Heart right ventricle (tissue), 16 donors: ENCODE measurements around the gene RBPMS2. TPM values are rescaled to one million over a fixed set of nuclear protein-coding genes. Genes with fewer than 3 reads are reported as not detected.

Source experiments
- ATAC-seq, 8 donors: fragments of 200-7000 bp; cut with Tn5 transposase; one replicate each; pipeline ENCODE4 v1.9.1; 2020; ENCODE audit warnings: mild to moderate bottlenecking in 8 of 8, moderate library complexity in 8 of 8, moderate number of reproducible peaks in 1 of 8
- DNase-seq, 2 donors: peaks; one replicate each; pipeline ENCODE4 v3.0.0-alpha.2; 2020
- H3K27ac ChIP-seq, 10 donors: fragments of 200-600 bp; sonication (generic) in 2 of 10; one replicate each; pipeline versions ENCODE4 v1.5.0 to v1.8.0; 2020 to 2022; ENCODE audit warnings: mild to moderate bottlenecking in 3 of 10
- H3K27me3 ChIP-seq, 7 donors: fragments of 200-600 bp; one replicate each; pipeline ENCODE4 v1.8.0; 2021 to 2022; ENCODE audit warnings: mild to moderate bottlenecking in 2 of 7
- H3K36me3 ChIP-seq, 9 donors: fragments of 200-600 bp; sonication (generic) in 1 of 9; one replicate each; pipeline versions ENCODE4 v1.5.0 to v1.8.0; 2020 to 2022; ENCODE audit warnings: mild to moderate bottlenecking in 2 of 9
- H3K4me1 ChIP-seq, 9 donors: fragments of 200-600 bp; sonication (generic) in 1 of 9; one replicate each; pipeline versions ENCODE4 v1.5.0 to v1.8.0; 2020 to 2022; ENCODE audit warnings: mild to moderate bottlenecking in 4 of 9
- H3K4me3 ChIP-seq, 10 donors: fragments of 200-600 bp; sonication (generic) in 2 of 10; one replicate each; pipeline versions ENCODE4 v1.5.0 to v1.8.0; 2020 to 2022; ENCODE audit warnings: mild to moderate bottlenecking in 7 of 10, moderate library complexity in 2 of 10
- H3K9me3 ChIP-seq, 11 donors: fragments of 200-600 bp in 10 of 11; sonication (generic) in 2 of 11; one replicate each; pipeline versions ENCODE4 v1.5.0 to v1.8.0; 2013 to 2022; ENCODE audit warnings: mild to moderate bottlenecking in 2 of 11, control low read depth in 1 of 11, moderate library complexity in 1 of 11
- WGBS, 2 donors: extraction: QIAGEN DNeasy Blood & Tissue Kit; methylation state at CpG; one replicate each; pipeline ENCODE4 v1.1.7; 2013; ENCODE audit warnings: inconsistent platforms in 1 of 2; 5-methylcytosine and 5-hydroxymethylcytosine counted together
- intact Hi-C, 10 donors: fragments of 100-400 bp; cut with DNase I; formaldehyde crosslinking; loops; one replicate each; pipeline versions ENCODE4 v1.11.1 to v1.14.2; 2022
- polyA plus RNA-seq, 2 donors: library from polyadenylated mRNA; stranded (reverse); fragments of 200-250 nt; gene quantifications; one replicate each; pipeline ENCODE4 v1.2.3, GENCODE V29; 2013
- total RNA-seq, 10 donors: library from RNA; stranded (reverse); fragmentation: NEBNext Ultra II Directional in 3 of 10; extraction: Animal tissue kit (Norgen Biotek cat#: 25700) in 3 of 10; gene quantifications; one replicate each; pipeline versions ENCODE4 v1.2.1 to v1.2.4, GENCODE V29; 2021 to 2023
- TF ChIP-seq, protein P1 (sequence below), 9 donors: fragments of 200-600 bp; sonication (generic) in 2 of 9; IDR thresholded peaks; one replicate each; pipeline versions ENCODE4 v1.5.0 to v1.8.0; 2021 to 2022; ENCODE audit warnings: antibody characterized with exemption in 9 of 9, mild to moderate bottlenecking in 5 of 9, moderate library complexity in 1 of 9
- donor health status: Arrhythmogenic right ventricular cardiomyopathy.
- donor health status: ischemic (EF 13 %, LVEDD 7.1; RV severe dilation, severe dysfunction).
- donor health status: healthy with polysubstance abuse.
- donor health status: DM: no; HTN: yes; CAD: no.
- donor health status: DM: no; HTN: no; CAD: no.
- donor health status: ischemic (EF 25% LVEDD 6.9; RV normal size, moderate dysfunction).
- donor health status: ischemic (EF 25% LVEDD 5.7; RV mildly dilated, moderate dysfunction).
- donor health status: healthy.
- donor health status: DM: yes; HTN: yes; CAD: no.
- donor health status: Ischemic cardiomyopathy.
- donor health status: ischemic (EF 35%, LVEDD 5.7; RV mildly dilated, moderate dysfunction).
- donor health status: nonischemic (EF 11% LVEDD 7.7; RV severe dilation, severe dysfunction).
- donor health status: DM: yes; HTN: yes; CAD: no.
- donor health status: PGD.
- donor health status: ischemic (EF 29% LVEDD 5.4; RV normal size, mild dysfunction).
- donor health status: nonischemic (EF 23%, LVEDD 6.1; RV moderate dilation, normal function).

The RBPMS2 gene
- total and polyA plus RNA-seq, 12 donors: 177 to 310 (median 213) TPM

DNA sequence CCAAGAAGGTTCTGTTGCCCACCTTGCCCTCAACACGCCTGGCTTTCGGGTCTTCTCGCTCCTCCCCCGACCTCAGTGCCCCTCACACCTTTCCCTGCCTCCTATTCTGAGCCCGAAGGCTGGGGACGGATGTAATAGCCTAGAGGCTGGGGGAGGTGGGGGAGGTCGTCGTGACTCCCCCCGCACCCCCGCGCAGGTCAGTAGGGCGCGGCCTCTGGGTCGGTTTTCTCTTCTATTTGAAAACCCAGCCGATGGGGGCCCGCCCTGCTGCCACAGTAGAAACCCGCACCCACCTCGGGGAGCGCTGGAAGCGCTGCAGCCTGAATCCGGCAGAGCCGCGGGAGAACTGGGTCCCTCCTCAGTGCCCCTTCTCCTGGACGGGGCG lies 1.0 kb upstream of the RBPMS2 start:
- H3K4me3 ChIP-seq: peak overlapping the region; percentile 13 to 92 (median 67)
- TF ChIP-seq, protein P1, sequence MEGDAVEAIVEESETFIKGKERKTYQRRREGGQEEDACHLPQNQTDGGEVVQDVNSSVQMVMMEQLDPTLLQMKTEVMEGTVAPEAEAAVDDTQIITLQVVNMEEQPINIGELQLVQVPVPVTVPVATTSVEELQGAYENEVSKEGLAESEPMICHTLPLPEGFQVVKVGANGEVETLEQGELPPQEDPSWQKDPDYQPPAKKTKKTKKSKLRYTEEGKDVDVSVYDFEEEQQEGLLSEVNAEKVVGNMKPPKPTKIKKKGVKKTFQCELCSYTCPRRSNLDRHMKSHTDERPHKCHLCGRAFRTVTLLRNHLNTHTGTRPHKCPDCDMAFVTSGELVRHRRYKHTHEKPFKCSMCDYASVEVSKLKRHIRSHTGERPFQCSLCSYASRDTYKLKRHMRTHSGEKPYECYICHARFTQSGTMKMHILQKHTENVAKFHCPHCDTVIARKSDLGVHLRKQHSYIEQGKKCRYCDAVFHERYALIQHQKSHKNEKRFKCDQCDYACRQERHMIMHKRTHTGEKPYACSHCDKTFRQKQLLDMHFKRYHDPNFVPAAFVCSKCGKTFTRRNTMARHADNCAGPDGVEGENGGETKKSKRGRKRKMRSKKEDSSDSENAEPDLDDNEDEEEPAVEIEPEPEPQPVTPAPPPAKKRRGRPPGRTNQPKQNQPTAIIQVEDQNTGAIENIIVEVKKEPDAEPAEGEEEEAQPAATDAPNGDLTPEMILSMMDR (IDR thresholded peaks at IDR 0.05): no peak
- peaks cover 0 to 47% (median 0%) of the 10 kb centered on the region in 7 donors for H3K27me3 ChIP-seq
- peak in 1 of 2 donors; percentile 20 for DNase-seq
- intact Hi-C loops: no loop called here
- peak overlapping the region; percentile 77 to 96 (median 91) for H3K27ac ChIP-seq
- no peaks in the 10 kb centered on the region for H3K9me3 ChIP-seq
- peak in 1 of 8 donors; percentile 7 for ATAC-seq
- WGBS, 2 donors: 27 to 32% methylated on average over 25 of the region's 25 CpGs
- H3K4me1 ChIP-seq: peaks cover 0 to 44% (median 18%) of the 10 kb centered on the region in 9 donors
- no peaks in the 10 kb centered on the region for H3K36me3 ChIP-seq

DNA sequence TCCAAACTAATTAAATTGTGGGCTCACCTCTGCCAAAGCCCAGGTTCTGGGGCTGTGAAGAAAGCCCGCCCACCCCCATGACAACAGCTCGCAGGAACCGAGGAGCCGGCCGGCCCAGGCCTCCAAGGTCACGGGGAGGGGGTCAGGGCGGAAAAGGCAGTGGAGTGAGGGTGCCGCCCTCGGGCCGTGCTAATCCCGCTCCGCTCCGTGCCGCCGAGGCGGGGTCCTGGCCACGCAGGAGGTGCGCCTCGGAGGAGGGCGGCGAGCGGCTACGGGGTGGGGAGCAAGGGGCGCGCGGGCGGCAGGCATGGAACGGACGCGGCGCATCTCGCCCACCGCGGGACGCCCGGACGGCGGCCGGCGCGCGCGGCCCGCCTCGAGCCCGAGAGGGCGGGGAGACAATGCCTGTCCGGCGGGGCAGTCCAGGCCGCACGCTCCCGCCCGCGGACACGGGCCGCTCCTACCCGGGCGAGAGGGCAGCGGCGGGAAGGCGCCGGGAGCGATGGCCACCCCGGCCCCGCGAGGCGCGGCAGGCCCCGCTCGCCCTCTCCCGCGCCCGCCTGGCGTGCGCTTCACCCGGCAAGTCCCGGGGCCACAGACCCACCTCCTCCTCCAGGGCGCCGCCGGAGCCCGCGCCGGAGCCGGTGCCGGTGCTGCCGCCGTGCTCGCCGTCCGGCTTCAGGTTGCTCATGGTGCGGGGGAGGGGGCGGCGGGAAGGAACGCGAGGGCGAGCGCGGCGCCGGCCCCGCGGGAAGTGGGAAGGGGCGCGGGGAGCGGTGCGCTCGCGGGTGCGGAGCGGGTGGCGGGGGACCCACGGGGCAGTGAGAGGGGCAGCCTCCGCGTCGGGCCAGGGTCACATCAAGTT lies 528 bp downstream of the RBPMS2 start:
- H3K4me1 ChIP-seq: peaks cover 0 to 52% (median 18%) of the 10 kb centered on the region in 9 donors
- peak; percentile 40 to 66 (median 56) for ATAC-seq

DNA sequence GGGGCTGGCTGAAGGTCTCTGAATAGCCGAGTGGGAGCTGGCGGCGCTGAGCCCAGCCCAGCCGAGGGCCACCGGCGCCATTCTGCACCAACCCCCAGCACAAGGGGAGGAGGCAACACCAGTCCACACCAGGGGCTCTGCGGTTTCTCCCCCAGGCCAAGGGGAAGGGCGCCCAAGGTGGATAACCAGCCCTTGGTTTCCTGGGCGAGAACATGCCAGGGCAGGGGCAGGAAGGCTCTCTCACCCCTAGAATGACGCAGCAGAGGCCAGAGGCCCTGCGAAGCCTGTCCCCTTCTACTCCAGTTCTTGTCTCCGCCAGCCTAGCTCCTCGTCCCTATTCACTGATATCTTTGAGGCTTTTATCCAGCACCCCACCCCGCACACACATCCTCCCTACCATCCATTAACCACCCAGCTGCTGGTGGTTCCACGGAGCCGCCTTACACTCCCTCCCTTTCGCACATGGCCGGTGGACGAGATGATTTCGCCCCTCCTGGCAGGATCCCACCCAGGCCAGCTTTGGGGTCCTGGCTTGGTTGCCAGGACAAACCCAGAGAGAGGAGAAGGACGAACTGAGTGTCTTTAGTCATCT lies 1.3 kb downstream of the RBPMS2 start:
- H3K9me3 ChIP-seq: no peaks in the 10 kb centered on the region
- H3K27me3 ChIP-seq: peaks cover 0 to 47% (median 0%) of the 10 kb centered on the region in 7 donors
- DNase-seq (peak in 1 of 2 donors; percentile 21), ATAC-seq (peak in 7 of 8 donors; percentile 14 to 65 (median 58))
- H3K4me3 ChIP-seq: peak overlapping the region in 9 of 10 donors; percentile 61 to 92 (median 67)
- TF ChIP-seq, protein P1 (IDR thresholded peaks at IDR 0.05): no peak
- no peaks in the 10 kb centered on the region for H3K36me3 ChIP-seq
- intact Hi-C loops: loop anchor here in 1 of 10 donors (2.0 kb wide), 1 partner anchor 71 kb away; no protein-coding TSS in a partner anchor
- H3K4me1 ChIP-seq: peaks cover 0 to 53% (median 18%) of the 10 kb centered on the region in 9 donors
- 37 to 46% methylated on average over 21 of the region's 21 CpGs for WGBS, 2 donors
- peak overlapping the region; percentile 81 to 96 (median 94) for H3K27ac ChIP-seq

More for the DNA sequence above, 528 bp downstream of the RBPMS2 start:
- no peaks in the 10 kb centered on the region for H3K36me3 ChIP-seq
- H3K4me3 ChIP-seq: peak overlapping the region; percentile 44 to 92 (median 67)
- H3K27me3 ChIP-seq: peaks cover 0 to 47% (median 0%) of the 10 kb centered on the region in 7 donors
- intact Hi-C loops: loop anchor here in 1 of 10 donors (2.0 kb wide), 1 partner anchor 72 kb away; no protein-coding TSS in a partner anchor
- 0 to 1% methylated on average over 37 to 115 of the region's 115 CpGs for WGBS, 2 donors
- H3K9me3 ChIP-seq: no peaks in the 10 kb centered on the region
- TF ChIP-seq, protein P1 (IDR thresholded peaks at IDR 0.05): no peak
- peak overlapping the region; percentile 81 to 96 (median 94) for H3K27ac ChIP-seq
- peak; percentile 28 to 40 for DNase-seq

DNA sequence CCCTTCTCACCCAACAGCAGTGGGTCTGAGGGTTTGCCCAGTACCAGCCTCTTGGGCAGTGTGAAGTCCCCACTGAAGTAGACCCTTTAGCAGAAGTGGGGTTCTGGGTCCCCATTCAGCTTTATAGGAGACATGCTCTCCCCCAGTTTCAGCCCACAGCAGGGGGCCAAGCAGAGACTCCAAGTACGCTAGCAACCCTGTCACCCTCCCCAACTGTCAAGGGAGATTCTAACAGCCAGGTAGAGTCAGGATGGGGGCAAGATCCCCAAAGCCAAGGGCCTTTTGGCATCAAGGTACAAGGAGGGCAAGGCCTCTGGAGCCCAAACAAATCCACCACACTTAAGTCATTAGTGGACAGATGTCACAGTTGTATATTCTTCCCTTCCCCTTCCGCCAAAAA lies 1.8 kb downstream of the RBPMS2 start:
- Histone ChIP-seq H3K27ac (peak overlapping the region; percentile 81 to 96 (median 94)), H3K9me3 (no peaks in the 10 kb centered on the region), H3K27me3 (peaks cover 0 to 47% (median 0%) of the 10 kb centered on the region in 7 donors), H3K4me1 (peaks cover 0 to 53% (median 18%) of the 10 kb centered on the region in 9 donors), H3K4me3 (peak overlapping the region in 9 of 10 donors; percentile 61 to 92 (median 67)), H3K36me3 (no peaks in the 10 kb centered on the region)
- intact Hi-C loops: loop anchor here in 1 of 10 donors (2.0 kb wide), 1 partner anchor 71 kb away; no protein-coding TSS in a partner anchor
- DNase-seq (no peak), ATAC-seq (peak in 3 of 8 donors; percentile 1 to 7 (median 3))
- TF ChIP-seq, protein P1 (IDR thresholded peaks at IDR 0.05): no peak
- WGBS, 2 donors: 76 to 77% methylated on average over 2 of the region's 2 CpGs
